ENCODE measurements around the gene MREG.

The MREG gene

GRCh38 chr2:216021768-216022565 lies 8.6 kb upstream of the MREG start:
- no peak for DNase-seq (ENCODE audit: low spot score)
- TF ChIP-seq CTCF (IDR thresholded peaks at IDR 0.05; ENCODE audit: extremely low read depth, missing control alignments): no peak

- no peak for TF ChIP-seq CTCF (IDR thresholded peaks at IDR 0.05; ENCODE audit: extremely low read depth, missing control alignments)
- DNase-seq (ENCODE audit: low spot score): no peak
Observed at GRCh38 chr2:216018709-216019108, 5.4 kb upstream of the MREG start.

- no peak for TF ChIP-seq CTCF (IDR thresholded peaks at IDR 0.05; ENCODE audit: extremely low read depth, missing control alignments)
- peak; percentile 44 for DNase-seq (ENCODE audit: low spot score)
Observed at GRCh38 chr2:216017365-216017764, 4.0 kb upstream of the MREG start.

GRCh38 chr2:216016581-216016980 lies 3.2 kb upstream of the MREG start:
- DNase-seq (ENCODE audit: low spot score): no peak
- no peak for TF ChIP-seq CTCF (IDR thresholded peaks at IDR 0.05; ENCODE audit: extremely low read depth, missing control alignments)

- no peak for TF ChIP-seq CTCF (IDR thresholded peaks at IDR 0.05; ENCODE audit: extremely low read depth, missing control alignments)
- peak; percentile 79 for DNase-seq (ENCODE audit: low spot score)
Observed at GRCh38 chr2:216015722-216016464, 2.5 kb upstream of the MREG start.

- no peak for TF ChIP-seq CTCF (IDR thresholded peaks at IDR 0.05; ENCODE audit: extremely low read depth, missing control alignments)
- no peak for DNase-seq (ENCODE audit: low spot score)
Observed at GRCh38 chr2:216014986-216015385, 1.6 kb upstream of the MREG start.

GRCh38 chr2:216014006-216014405 lies 655 bp upstream of the MREG start:
- DNase-seq (ENCODE audit: low spot score): no peak
- TF ChIP-seq CTCF (IDR thresholded peaks at IDR 0.05; ENCODE audit: extremely low read depth, missing control alignments): no peak
